Thyroid gland (tissue), 4 donors: Measurements from ENCODE around the gene GATB. TPM values are rescaled to one million over a fixed set of nuclear protein-coding genes. Genes with fewer than 3 reads are reported as not detected.

ENCODE experiments used
- DNase-seq, 2 donors: peaks; one replicate each; pipeline ENCODE4 v3.0.0-alpha.2; 2019
- H3K27ac ChIP-seq, 3 donors: fragments of 200-600 bp; sonication (generic); 1 replicate in 2 of 3; 2 replicates in 1 of 3; pipeline ENCODE4 v1.5.1; 2016 to 2019; ENCODE audit warnings: mild to moderate bottlenecking in 1 of 3, moderate library complexity in 1 of 3
- H3K27me3 ChIP-seq: fragments of 200-600 bp; sonication (generic); one replicate; pipeline ENCODE4 v1.5.1; 2019
- H3K36me3 ChIP-seq, 2 donors: fragments of 200-600 bp; sonication (generic); one replicate each; pipeline ENCODE4 v1.5.1; 2016 to 2019
- H3K4me1 ChIP-seq, 2 donors: fragments of 200-600 bp; sonication (generic); one replicate each; pipeline ENCODE4 v1.5.1; 2017 to 2019
- H3K4me3 ChIP-seq, 3 donors: fragments of 200-600 bp; sonication (generic); replicated peaks in 1 of 3; 1 replicate in 2 of 3; 2 replicates in 1 of 3; pipeline ENCODE4 v1.5.1; 2016; ENCODE audit warnings: mild to moderate bottlenecking in 1 of 3
- H3K9me3 ChIP-seq: fragments of 200-600 bp; sonication (generic); one replicate; pipeline ENCODE4 v1.5.1; 2017
- CTCF ChIP-seq, 6 experiments: fragments of 200-600 bp in 3 of 6; fragments of 450-650 bp in 3 of 6; sonication (generic) in 3 of 6; IDR thresholded peaks; one replicate each; pipeline ENCODE4 v1.5.1; 2016 to 2019; ENCODE audit warnings: antibody characterized with exemption in 6 of 6, mild to moderate bottlenecking in 2 of 6, inconsistent platforms in 1 of 6, moderate library complexity in 1 of 6
- POLR2A ChIP-seq, 2 donors: fragments of 450-650 bp; IDR thresholded peaks; one replicate each; pipeline ENCODE4 v1.6.1; 2017; ENCODE audit warnings: antibody characterized with exemption in 2 of 2, mild to moderate bottlenecking in 2 of 2, moderate library complexity in 1 of 2
- WGBS, 2 donors: methylation state at CpG; one replicate each; pipeline ENCODE4 v1.1.5; 2017; 5-methylcytosine and 5-hydroxymethylcytosine counted together
- intact Hi-C: fragments of 100-400 bp; cut with DNase I; formaldehyde crosslinking; loops from one replicate; pipeline ENCODE4 v1.15.1; 2023
- total RNA-seq, 4 donors: library from RNA; depleted of rRNA; stranded (reverse); fragments of >200 nt; gene quantifications; one replicate each; pipeline ENCODE4 v1.2.3, GENCODE V29; 2016

GATB gene
- total RNA-seq, 4 donors from 2014 or later: 10.9 to 32.5 (median 22.9) TPM

GRCh38 chr4:151679231-151679630, 81.6 kb downstream of the GATB start:
- Histone ChIP-seq H3K9me3 (no peaks in the 10 kb centered on the region), H3K27me3 (no peaks in the 10 kb centered on the region), H3K27ac (no peak overlapping the region), H3K36me3 (no peaks in the 10 kb centered on the region), H3K4me3 (no peak overlapping the region), H3K4me1 (peaks cover 0 to 5% of the 10 kb centered on the region in 2 donors)
- intact Hi-C loops: no loop called here
- no peak for TF ChIP-seq POLR2A (IDR thresholded peaks at IDR 0.05)
- TF ChIP-seq CTCF (IDR thresholded peaks at IDR 0.05): no peak
- no peak for DNase-seq
- 84 to 91% methylated on average over 8 of the region's 8 CpGs for WGBS, 2 donors

GRCh38 chr4:151678048-151678872, 82.5 kb downstream of the GATB start:
- H3K4me1 ChIP-seq: peaks cover 0 to 5% of the 10 kb centered on the region in 2 donors
- H3K9me3 ChIP-seq: no peaks in the 10 kb centered on the region
- DNase-seq: no peak
- TF ChIP-seq POLR2A (IDR thresholded peaks at IDR 0.05) (no peak), CTCF (IDR thresholded peaks at IDR 0.05) (no peak)
- no peaks in the 10 kb centered on the region for H3K36me3 ChIP-seq
- 65 to 69% methylated on average over 14 of the region's 14 CpGs for WGBS, 2 donors
- no peak overlapping the region for H3K27ac ChIP-seq
- intact Hi-C loops: no loop called here
- H3K4me3 ChIP-seq: no peak overlapping the region
- H3K27me3 ChIP-seq: no peaks in the 10 kb centered on the region

GRCh38 chr4:151677193-151677592, 83.6 kb downstream of the GATB start:
- Histone ChIP-seq H3K27ac (no peak overlapping the region), H3K4me3 (no peak overlapping the region), H3K9me3 (no peaks in the 10 kb centered on the region), H3K27me3 (no peaks in the 10 kb centered on the region), H3K36me3 (no peaks in the 10 kb centered on the region), H3K4me1 (peaks cover 0 to 5% of the 10 kb centered on the region in 2 donors)
- TF ChIP-seq POLR2A (IDR thresholded peaks at IDR 0.05): no peak
- TF ChIP-seq CTCF (IDR thresholded peaks at IDR 0.05): no peak
- intact Hi-C loops: no loop called here
- WGBS, 2 donors: 67 to 77% methylated on average over 3 of the region's 3 CpGs
- no peak for DNase-seq

GRCh38 chr4:151676301-151676700, 84.5 kb downstream of the GATB start:
- peak; percentile 44 to 56 for DNase-seq
- Histone ChIP-seq H3K9me3 (no peaks in the 10 kb centered on the region), H3K27ac (no peak overlapping the region), H3K27me3 (no peaks in the 10 kb centered on the region), H3K36me3 (no peaks in the 10 kb centered on the region), H3K4me3 (no peak overlapping the region), H3K4me1 (peaks cover 0 to 5% of the 10 kb centered on the region in 2 donors)
- intact Hi-C loops: no loop called here
- TF ChIP-seq CTCF (IDR thresholded peaks at IDR 0.05) (no peak), POLR2A (IDR thresholded peaks at IDR 0.05) (no peak)
- 63 to 65% methylated on average over 11 of the region's 11 CpGs for WGBS, 2 donors

- no peaks in the 10 kb centered on the region for H3K36me3 ChIP-seq
- TF ChIP-seq CTCF (IDR thresholded peaks at IDR 0.05) (no peak), POLR2A (IDR thresholded peaks at IDR 0.05) (no peak)
- intact Hi-C loops: no loop called here
- peaks cover 0 to 5% of the 10 kb centered on the region in 2 donors for H3K4me1 ChIP-seq
- DNase-seq: no peak
- H3K9me3 ChIP-seq: no peaks in the 10 kb centered on the region
- H3K27me3 ChIP-seq: no peaks in the 10 kb centered on the region
- WGBS, 2 donors: 58 to 73% methylated on average over 7 to 9 of the region's 9 CpGs
- H3K4me3 ChIP-seq: no peak overlapping the region
- peak overlapping the region in 1 of 3 donors; percentile 40 for H3K27ac ChIP-seq
These were observed 85.3 kb downstream of the GATB start for GRCh38 chr4:151675411-151675971.
